ENCODE results near the gene GADD45A. TPM values are rescaled to one million over a fixed set of nuclear protein-coding genes. Genes with fewer than 3 reads are reported as not detected.

GADD45A gene
- total RNA-seq, 4 donors from 2014 or later, result 80.4 to 188 (median 142) TPM

DNA sequence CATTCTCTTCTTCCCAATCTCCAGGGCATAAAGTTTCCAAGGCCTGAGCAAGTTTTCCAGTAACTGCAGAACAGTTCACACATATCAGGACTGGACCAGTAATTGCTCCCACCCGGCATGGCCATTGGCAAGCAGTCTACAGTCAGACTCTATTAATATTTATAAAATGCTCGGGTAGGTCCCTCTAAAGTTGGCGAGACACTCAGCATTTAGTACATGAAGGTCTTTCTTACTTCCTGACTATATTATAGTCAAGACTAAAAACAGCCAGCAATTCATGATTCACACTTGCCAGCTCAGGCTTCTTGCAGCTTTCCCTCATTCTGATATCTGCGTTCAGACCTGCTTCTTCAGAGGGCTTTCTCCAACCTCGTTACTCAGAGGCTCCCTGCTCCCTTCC, 25.4 kb downstream of the GADD45A start:
- peak overlapping the region in 1 of 4 donors; percentile 24 for H3K27ac ChIP-seq
- intact Hi-C loops (cut with DNase I; ENCODE audit: low total_unique reads), result no loop called here
- in situ Hi-C loops (cut with MboI; ENCODE audit: low sequenced_read_pairs in 4 of 4), result no loop called here
- peaks cover 24 to 28% of the 10 kb centered on the region in 2 donors for H3K4me1 ChIP-seq
- H3K4me3 ChIP-seq, result no peak overlapping the region
- H3K27me3 ChIP-seq, result no peaks in the 10 kb centered on the region
- peaks cover 0 to 6% of the 10 kb centered on the region in 2 donors for H3K36me3 ChIP-seq
- DNase-seq (no peak), ATAC-seq (no peak)
- TF ChIP-seq, protein P1, sequence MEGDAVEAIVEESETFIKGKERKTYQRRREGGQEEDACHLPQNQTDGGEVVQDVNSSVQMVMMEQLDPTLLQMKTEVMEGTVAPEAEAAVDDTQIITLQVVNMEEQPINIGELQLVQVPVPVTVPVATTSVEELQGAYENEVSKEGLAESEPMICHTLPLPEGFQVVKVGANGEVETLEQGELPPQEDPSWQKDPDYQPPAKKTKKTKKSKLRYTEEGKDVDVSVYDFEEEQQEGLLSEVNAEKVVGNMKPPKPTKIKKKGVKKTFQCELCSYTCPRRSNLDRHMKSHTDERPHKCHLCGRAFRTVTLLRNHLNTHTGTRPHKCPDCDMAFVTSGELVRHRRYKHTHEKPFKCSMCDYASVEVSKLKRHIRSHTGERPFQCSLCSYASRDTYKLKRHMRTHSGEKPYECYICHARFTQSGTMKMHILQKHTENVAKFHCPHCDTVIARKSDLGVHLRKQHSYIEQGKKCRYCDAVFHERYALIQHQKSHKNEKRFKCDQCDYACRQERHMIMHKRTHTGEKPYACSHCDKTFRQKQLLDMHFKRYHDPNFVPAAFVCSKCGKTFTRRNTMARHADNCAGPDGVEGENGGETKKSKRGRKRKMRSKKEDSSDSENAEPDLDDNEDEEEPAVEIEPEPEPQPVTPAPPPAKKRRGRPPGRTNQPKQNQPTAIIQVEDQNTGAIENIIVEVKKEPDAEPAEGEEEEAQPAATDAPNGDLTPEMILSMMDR (IDR thresholded peaks at IDR 0.05 in 4 of 5, conservative IDR thresholded peaks at IDR 0.05 in 1 of 5), result no peak
- TF ChIP-seq POLR2A (IDR thresholded peaks at IDR 0.05), result no peak
- no peaks in the 10 kb centered on the region for H3K9me3 ChIP-seq

DNA sequence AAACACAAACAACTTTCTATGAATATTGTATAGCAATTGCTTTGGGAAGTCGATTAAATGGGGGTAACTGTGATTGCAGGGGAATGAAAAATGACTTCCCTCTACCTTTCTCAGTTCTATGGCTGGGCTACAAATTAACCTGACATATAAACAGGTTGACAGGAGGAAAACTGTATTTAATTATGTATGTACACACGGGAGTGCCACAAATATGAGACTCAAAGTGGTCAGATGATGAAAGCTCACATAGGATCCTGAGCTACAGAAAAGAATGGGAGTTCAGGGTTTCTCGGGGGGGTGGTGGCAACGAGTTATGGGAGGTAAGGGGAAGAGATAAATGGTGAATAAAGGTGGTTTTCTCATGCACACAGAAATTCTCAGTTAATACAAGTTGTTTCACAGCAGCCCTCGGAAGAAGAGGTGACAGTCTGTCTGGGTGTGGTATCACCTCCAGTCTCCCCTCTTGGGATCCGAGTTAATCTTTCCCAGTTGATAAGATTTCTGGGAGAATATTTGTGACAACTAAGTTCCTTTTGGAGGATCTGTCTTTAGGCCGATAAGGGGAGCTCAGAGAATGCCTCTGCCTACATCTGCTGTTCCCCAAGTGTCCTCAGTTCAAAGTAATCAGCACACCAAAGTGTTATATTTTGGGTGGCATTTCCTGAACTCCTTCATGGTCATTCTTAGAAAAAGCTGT, 26.3 kb downstream of the GADD45A start:
- Histone ChIP-seq H3K4me1 (peaks cover 24 to 28% of the 10 kb centered on the region in 2 donors), H3K4me3 (no peak overlapping the region), H3K36me3 (no peaks in the 10 kb centered on the region), H3K27me3 (no peaks in the 10 kb centered on the region), H3K9me3 (no peaks in the 10 kb centered on the region), H3K27ac (no peak overlapping the region)
- TF ChIP-seq POLR2A (IDR thresholded peaks at IDR 0.05), result no peak
- ATAC-seq, result no peak
- intact Hi-C loops (cut with DNase I; ENCODE audit: low total_unique reads) (no loop called here), in situ Hi-C loops (cut with MboI; ENCODE audit: low sequenced_read_pairs in 4 of 4) (no loop called here)
- no peak for DNase-seq

DNA sequence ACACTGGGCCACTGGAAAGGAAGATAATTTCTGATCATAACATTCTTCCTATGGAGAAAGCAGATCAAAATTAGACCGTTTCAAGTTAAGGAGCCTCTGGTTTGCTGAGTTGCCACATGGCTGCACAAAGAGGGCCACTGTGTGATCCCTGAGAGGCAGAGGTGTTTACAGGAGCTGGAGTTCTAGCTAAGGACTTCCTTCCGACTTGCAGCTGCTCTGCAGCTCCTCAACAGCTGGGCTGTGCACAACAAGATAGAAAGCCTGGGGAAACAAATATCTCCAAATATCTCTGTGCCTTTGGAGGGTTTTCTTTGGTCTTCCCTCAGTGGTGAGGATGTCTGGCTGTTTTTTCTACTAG, 26.8 kb downstream of the GADD45A start:
- ATAC-seq (no peak), DNase-seq (no peak)
- in situ Hi-C loops (cut with MboI; ENCODE audit: low sequenced_read_pairs in 4 of 4) (no loop called here), intact Hi-C loops (cut with DNase I; ENCODE audit: low total_unique reads) (no loop called here)
- Histone ChIP-seq H3K4me1 (peaks cover 24 to 28% of the 10 kb centered on the region in 2 donors), H3K27ac (no peak overlapping the region), H3K4me3 (no peak overlapping the region), H3K9me3 (no peaks in the 10 kb centered on the region), H3K36me3 (no peaks in the 10 kb centered on the region), H3K27me3 (no peaks in the 10 kb centered on the region)
- no peak for TF ChIP-seq POLR2A (IDR thresholded peaks at IDR 0.05)

DNA sequence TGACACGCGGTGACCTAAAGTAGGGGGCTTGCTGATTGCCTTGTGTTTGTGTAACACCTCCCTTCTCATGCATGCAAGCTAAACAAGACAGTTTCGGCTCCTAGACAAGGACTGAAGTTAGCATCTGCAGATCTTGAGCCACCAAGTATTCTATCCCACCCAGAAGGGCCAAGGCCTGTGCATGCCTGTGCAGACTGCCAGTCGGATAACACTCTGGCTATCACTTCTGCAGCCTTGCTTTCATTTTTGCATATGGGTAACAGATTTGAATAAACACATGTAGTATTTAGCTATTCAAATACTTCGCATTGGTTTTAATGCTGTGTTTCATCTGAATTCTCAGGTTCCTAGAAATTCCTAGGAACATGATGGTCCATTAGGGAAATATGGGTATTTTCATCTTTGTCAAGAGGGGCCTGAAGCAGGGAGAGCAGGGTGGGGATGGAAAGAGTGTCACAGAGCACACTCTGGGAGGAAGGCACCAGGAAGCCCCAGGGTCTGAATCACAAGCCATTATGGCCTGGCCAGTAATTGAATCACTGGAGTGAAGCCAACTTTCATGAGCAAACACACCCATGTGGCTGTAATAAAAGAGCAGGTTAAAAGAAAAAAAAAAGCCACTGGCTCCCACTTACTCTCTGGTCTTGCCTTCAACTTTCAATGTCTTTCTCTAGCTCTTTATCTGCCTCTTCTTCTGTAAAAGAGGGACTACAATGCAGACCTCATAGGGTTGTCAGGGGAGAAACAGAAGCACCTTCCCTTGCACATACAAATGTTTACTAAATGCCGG, 28.3 kb downstream of the GADD45A start:
- Histone ChIP-seq H3K9me3 (no peaks in the 10 kb centered on the region), H3K4me3 (no peak overlapping the region), H3K36me3 (no peaks in the 10 kb centered on the region), H3K27me3 (no peaks in the 10 kb centered on the region), H3K4me1 (peaks cover 24 to 34% of the 10 kb centered on the region in 2 donors), H3K27ac (no peak overlapping the region)
- in situ Hi-C loops (cut with MboI; ENCODE audit: low sequenced_read_pairs in 4 of 4) (no loop called here), intact Hi-C loops (cut with DNase I; ENCODE audit: low total_unique reads) (no loop called here)
- no peak for DNase-seq
- no peak for ATAC-seq
- TF ChIP-seq, protein P1 (IDR thresholded peaks at IDR 0.05 in 4 of 5, conservative IDR thresholded peaks at IDR 0.05 in 1 of 5), result no peak
- TF ChIP-seq POLR2A (IDR thresholded peaks at IDR 0.05), result no peak

DNA sequence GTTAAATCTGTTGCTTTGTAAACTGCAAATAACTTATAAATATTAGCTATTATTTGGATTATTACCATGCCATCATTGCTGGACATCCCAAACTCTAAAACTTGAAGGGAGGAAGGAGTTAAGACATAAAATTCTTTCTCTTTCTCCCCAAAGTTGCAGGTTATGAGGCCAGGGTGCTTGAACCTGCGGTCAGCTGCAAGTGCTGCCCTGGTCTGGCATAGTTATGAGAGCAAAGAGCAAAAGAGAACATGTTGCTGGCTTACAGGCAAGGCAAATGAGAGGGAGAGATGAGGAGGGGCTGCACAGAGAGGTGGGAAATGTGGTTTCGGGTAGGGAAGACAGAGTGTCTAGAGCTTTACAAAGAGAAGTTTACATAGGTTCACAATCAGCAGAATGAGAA, 30.8 kb downstream of the GADD45A start:
- Histone ChIP-seq H3K9me3 (no peaks in the 10 kb centered on the region), H3K4me3 (no peak overlapping the region), H3K4me1 (peaks cover 18 to 27% of the 10 kb centered on the region in 2 donors), H3K36me3 (no peaks in the 10 kb centered on the region), H3K27ac (no peak overlapping the region), H3K27me3 (no peaks in the 10 kb centered on the region)
- DNase-seq (no peak), ATAC-seq (no peak)
- intact Hi-C loops (cut with DNase I; ENCODE audit: low total_unique reads), result no loop called here
- no peak for TF ChIP-seq POLR2A (IDR thresholded peaks at IDR 0.05)
- TF ChIP-seq, protein P1 (IDR thresholded peaks at IDR 0.05 in 4 of 5, conservative IDR thresholded peaks at IDR 0.05 in 1 of 5), result no peak
- in situ Hi-C loops (cut with MboI; ENCODE audit: low sequenced_read_pairs in 4 of 4), result no loop called here
